Neuron (in vitro differentiated cells): ENCODE results near the gene SLCO1B1.
"Not testable (repeated sequence)": the region's sequence is repeated elsewhere in the genome, so short reads cannot be mapped to it uniquely, and the experiment has no call there.

Source experiments
- H2AFZ ChIP-seq: one replicate; pipeline ENCODE4 v1.6.1; 2013; ENCODE audit warnings: low read depth, mild to moderate bottlenecking, inconsistent platforms, low read length, moderate library complexity
- H3K27me3 ChIP-seq: one replicate; pipeline ENCODE4 v1.6.1; 2013; ENCODE audit warnings: low read length; ENCODE audit not compliant: insufficient read depth
- H3K36me3 ChIP-seq: one replicate; pipeline ENCODE4 v1.6.1; 2013; ENCODE audit warnings: low read length; ENCODE audit not compliant: insufficient read depth
- H3K4me1 ChIP-seq: one replicate; pipeline ENCODE4 v1.6.1; 2013; ENCODE audit warnings: low read length; ENCODE audit not compliant: insufficient read depth
- H3K4me3 ChIP-seq: 2 replicates; pipeline ENCODE4 v1.5.1; 2013; ENCODE audit warnings: mild to moderate bottlenecking, low read length, moderate library complexity
- H3K9me3 ChIP-seq: one replicate; pipeline ENCODE4 v1.6.1; 2013; ENCODE audit warnings: low read length

SLCO1B1 gene

DNA sequence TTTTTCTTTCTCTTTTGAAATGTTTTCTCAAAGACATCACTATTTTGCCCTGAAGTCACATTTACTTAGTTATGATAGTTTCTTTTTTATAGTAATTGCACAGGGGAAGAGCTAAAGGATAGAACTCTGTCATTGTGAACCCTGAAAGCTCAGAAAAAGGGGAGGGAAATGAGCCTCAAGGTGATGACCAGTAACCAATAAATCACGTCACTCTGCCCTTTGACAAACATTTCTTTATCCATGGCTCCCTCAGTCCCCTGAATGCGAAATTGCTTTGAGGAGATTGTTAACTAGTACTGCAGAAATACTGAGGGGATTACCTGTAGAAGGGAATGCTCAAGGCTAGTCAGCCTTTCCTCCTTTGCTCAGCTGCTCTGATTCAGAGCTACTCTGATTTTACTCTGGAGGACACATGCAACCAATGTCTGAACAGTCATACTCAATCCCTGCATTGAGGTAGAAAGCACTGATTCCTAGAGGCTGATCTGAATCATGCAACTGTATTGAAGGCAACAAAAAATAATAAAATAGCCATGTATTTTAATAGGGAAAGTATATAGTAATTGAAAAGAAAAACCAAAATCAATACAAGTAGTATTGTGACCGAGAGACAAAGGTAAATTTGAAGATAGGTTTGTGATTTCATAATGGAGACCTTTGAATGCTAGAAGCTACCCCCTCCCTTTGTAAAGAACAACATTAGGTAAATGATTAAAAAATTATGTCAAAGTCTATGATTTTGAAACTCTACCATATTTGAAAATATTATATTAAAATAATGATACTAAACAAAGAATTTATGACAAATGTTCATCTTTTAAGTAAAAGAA lies 24.7 kb downstream of the SLCO1B1 start:
- Histone ChIP-seq H3K4me1 (no peaks in the 10 kb centered on the region), H2AFZ (no peak overlapping the region), H3K4me3 (no peak overlapping the region), H3K27me3 (no peaks in the 10 kb centered on the region), H3K9me3 (no peaks in the 10 kb centered on the region), H3K36me3 (no peaks in the 10 kb centered on the region)

DNA sequence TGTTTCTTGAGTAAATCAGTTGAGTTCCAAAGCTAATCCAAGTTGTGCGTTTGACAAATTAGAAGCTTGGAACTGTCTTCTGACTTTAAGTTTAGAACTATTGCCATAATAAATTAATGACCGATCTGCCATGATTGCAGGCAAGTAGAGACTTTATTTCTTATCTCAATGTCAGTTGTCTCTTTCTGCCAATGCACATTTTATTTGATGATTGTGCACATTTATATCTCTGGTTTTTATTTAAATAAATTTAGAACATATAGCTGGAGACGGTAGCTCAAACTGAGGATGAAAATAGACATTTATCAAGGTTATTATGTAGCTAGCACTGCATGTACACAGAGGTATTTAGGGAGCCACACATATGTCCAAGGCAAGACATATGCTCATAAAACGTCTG lies 34.1 kb downstream of the SLCO1B1 start:
- H3K36me3 ChIP-seq, result no peaks in the 10 kb centered on the region
- no peaks in the 10 kb centered on the region for H3K4me1 ChIP-seq
- no peaks in the 10 kb centered on the region for H3K27me3 ChIP-seq
- H3K4me3 ChIP-seq, result no peak overlapping the region
- no peaks in the 10 kb centered on the region for H3K9me3 ChIP-seq
- H2AFZ ChIP-seq, result no peak overlapping the region

DNA sequence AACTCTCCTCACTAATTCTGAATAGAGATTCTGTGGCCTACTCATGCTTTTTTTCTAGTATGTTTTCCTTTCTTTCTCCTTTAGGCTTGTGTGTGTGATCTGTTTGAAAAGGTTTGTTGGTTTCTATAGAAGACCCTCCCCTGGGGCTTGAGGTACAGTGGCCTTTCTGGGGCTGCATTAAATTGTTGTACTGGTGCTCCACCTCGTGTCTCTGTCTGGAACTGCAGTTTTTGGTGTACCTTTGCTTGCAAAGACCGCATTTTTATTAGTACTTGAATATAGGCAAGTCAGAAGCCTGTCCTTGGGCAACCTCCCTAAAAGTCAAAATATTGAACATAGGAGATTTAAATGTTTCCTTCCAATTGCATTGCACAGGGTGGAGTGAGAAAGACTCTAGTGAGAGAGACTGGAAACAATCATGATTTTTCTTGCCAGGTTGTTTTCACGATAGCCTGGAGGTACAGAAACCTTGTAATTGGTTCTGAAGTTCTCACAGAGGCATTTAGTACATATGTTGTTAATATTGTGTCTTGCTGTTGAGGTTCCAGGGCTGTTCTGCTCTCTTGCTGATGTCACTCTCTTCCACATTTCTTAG lies 39.0 kb downstream of the SLCO1B1 start:
- Histone ChIP-seq H3K9me3 (no peaks in the 10 kb centered on the region), H2AFZ (no peak overlapping the region), H3K4me3 (no peak overlapping the region), H3K36me3 (no peaks in the 10 kb centered on the region), H3K4me1 (peaks cover 20% of the 10 kb centered on the region), H3K27me3 (no peaks in the 10 kb centered on the region)

DNA sequence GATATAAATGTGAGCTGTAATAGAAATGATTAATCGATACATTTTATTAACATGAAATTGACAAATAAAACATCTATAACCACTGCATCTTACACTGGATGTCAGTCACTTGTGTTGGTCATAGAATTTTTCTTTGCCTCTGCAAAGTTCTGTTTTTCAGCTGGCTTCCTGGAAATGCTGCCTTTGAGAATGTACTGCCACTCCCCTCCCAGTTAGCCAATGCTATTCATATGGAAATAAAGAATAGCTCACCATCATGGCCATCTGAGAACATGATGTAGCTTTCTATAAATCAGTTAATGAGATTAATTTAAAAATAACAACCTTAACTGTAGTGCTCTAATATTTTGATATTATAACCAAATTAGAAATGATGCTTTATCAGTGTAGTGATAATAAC lies 41.1 kb downstream of the SLCO1B1 start:
- H3K9me3 ChIP-seq, result no peaks in the 10 kb centered on the region

DNA sequence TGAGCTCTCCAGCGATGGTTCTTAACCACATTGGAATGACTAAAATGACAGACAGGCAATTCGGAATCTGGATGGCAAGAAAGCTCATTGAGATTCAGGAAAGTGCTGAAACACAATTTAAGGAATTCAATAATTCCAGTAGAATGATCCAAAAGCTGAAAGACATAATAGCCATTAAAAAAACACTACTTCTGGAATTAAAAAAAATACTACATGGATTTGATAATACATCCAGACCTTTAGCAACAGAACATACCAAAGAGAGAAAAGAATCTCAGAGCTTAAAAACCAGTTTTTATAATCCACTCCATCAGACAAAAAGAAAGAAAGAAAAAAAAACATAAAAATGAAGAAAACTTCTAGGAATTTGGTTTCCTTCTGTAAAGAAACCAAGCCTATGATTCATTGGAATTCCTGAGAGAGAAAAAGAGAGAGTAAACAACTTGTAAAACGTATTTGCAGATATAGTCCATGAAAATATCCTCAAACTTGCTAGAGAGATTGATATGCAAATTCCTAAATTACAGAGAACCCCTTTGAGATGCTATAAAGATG lies 52.8 kb downstream of the SLCO1B1 start:
- Histone ChIP-seq H2AFZ (no peak overlapping the region), H3K4me3 (no peak overlapping the region), H3K36me3 (no peaks in the 10 kb centered on the region), H3K27me3 (no peaks in the 10 kb centered on the region), H3K9me3 (no peaks in the 10 kb centered on the region), H3K4me1 (no peaks in the 10 kb centered on the region)

More for the DNA sequence above, 41.1 kb downstream of the SLCO1B1 start:
- Histone ChIP-seq H3K36me3 (no peaks in the 10 kb centered on the region), H3K27me3 (no peaks in the 10 kb centered on the region), H3K4me3 (no peak overlapping the region), H3K4me1 (peaks cover 20% of the 10 kb centered on the region), H2AFZ (peak overlapping the region; percentile 51)

DNA sequence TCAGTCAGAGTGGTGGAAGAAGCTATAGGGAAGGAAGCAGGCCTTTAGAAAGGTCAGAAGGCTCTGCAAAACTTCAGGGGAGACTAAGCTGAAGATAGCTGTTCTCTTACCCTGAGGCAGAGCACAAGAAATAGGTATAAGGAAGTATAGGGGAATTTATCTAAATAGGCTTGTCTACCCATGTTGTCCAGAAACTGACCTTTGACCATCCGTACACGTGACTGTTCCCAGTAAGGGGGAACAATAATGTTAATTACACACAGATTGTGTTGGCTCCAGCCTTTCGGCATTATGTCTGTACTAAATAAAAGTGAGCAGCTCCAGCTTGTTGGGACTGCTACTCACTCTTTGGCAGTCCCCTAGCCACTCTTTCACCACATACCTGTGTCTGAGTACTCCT lies 59.0 kb downstream of the SLCO1B1 start:
- no peaks in the 10 kb centered on the region for H3K4me1 ChIP-seq
- H3K36me3 ChIP-seq, result no peaks in the 10 kb centered on the region
- no peak overlapping the region for H2AFZ ChIP-seq
- no peak overlapping the region for H3K4me3 ChIP-seq
- no peaks in the 10 kb centered on the region for H3K27me3 ChIP-seq
- no peaks in the 10 kb centered on the region for H3K9me3 ChIP-seq

DNA sequence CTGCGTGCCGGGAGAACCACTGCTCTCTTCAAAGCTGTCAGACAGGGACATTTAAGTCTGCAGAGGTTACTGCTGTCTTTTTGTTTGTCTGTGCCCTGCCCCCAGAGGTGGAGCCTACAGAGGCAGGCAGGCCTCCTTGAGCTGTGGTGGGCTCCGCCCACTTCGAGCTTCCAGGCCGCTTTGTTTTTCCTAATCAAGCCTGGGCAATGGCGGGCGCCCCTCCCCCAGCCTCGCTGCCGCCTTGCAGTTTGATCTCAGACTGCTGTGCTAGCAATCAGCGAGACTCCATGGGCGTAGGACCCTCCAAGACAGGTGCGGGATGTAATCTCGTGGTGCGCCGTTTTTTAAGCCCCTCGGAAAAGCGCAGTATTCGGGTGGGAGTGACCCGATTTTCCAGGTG lies 83.4 kb downstream of the SLCO1B1 start:
- H3K27me3 ChIP-seq, H3K4me3 ChIP-seq, H3K4me1 ChIP-seq, H3K36me3 ChIP-seq, H3K9me3 ChIP-seq, H2AFZ ChIP-seq: not testable (repeated sequence)

DNA sequence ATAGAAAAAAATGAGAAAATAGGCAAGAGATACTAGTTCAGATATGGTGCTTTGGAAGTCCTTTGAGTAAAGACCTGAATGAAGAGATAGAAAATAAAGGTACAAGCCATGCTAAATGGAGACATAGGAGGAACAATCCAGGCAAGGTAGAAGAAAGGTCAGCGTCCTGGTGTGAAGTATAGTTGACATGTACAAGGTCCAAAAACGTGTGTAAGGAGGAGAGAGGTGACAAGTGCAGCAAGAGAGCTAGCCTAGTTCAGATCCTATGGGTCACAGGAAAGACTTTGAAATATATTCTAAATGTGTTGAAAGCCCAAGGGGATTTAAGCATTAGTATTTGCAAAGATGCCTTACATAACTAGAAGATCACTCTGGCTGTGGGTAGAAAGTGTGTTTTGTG lies 88.2 kb downstream of the SLCO1B1 start:
- no peaks in the 10 kb centered on the region for H3K4me1 ChIP-seq
- no peak overlapping the region for H2AFZ ChIP-seq
- H3K9me3 ChIP-seq, result no peaks in the 10 kb centered on the region
- H3K27me3 ChIP-seq, result no peaks in the 10 kb centered on the region
- H3K4me3 ChIP-seq, result no peak overlapping the region
- H3K36me3 ChIP-seq, result no peaks in the 10 kb centered on the region

DNA sequence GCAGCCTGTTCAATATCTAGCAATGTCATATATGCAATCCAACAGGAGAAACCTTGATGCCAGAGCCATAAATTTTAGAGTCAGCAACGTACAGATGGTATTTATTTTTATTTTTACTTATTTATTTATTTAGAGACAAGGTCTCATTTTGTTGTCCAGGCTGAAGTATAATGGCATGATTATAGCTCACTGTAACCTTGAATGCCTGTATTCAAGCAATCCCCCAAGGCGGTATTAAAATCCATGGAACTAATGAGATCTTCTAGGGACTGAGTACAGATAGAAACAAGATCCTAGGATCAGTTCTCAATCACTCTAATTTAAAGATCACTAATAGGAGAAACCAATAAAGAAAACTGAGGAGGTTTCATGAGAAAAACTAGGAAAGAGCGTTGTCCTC lies 89.3 kb downstream of the SLCO1B1 start:
- Histone ChIP-seq H3K9me3 (no peaks in the 10 kb centered on the region), H3K27me3 (no peaks in the 10 kb centered on the region), H3K4me3 (no peak overlapping the region), H2AFZ (no peak overlapping the region), H3K4me1 (no peaks in the 10 kb centered on the region), H3K36me3 (no peaks in the 10 kb centered on the region)

DNA sequence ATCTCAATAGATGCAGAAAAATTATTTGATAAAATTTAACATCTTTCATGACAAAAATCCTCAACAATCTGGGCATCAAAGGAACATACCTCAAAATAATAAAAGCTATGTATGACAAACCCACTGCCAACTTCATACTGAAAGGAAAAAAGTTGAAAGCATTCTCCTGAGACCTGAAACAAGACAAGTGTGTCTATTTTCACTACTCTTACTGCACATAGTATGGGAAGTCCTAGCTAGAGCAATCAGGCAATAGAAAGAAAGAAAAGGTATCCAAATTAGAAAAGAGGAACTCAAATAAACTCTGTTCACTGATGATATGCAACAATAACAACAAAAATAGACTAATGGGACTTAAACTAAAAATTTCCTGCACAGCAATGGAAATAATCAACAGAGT lies 90.1 kb downstream of the SLCO1B1 start:
- Histone ChIP-seq H2AFZ (no peak overlapping the region), H3K9me3 (no peaks in the 10 kb centered on the region), H3K36me3 (no peaks in the 10 kb centered on the region), H3K4me1 (no peaks in the 10 kb centered on the region), H3K27me3 (no peaks in the 10 kb centered on the region), H3K4me3 (no peak overlapping the region)

DNA sequence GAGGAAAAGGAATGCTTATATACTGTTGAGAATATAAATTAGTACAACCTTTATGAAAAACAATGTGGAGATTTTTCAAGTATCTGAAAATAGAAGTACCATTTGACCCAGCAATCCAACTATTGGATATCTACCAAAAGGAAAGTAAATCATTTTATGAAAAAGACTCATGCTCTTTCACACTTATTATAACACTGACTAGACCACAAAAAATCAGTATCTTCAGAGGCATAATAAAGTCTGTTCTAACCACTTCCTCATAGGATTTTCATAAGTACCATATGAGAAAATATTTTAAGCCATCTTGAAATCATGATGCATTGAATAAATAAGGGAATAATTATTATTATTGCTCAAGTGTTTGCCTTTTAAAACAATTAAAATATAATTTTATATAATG lies 90.8 kb downstream of the SLCO1B1 start:
- no peak overlapping the region for H2AFZ ChIP-seq
- H3K9me3 ChIP-seq, result no peaks in the 10 kb centered on the region
- H3K4me1 ChIP-seq, result no peaks in the 10 kb centered on the region
- no peak overlapping the region for H3K4me3 ChIP-seq
- no peaks in the 10 kb centered on the region for H3K27me3 ChIP-seq
- no peaks in the 10 kb centered on the region for H3K36me3 ChIP-seq

DNA sequence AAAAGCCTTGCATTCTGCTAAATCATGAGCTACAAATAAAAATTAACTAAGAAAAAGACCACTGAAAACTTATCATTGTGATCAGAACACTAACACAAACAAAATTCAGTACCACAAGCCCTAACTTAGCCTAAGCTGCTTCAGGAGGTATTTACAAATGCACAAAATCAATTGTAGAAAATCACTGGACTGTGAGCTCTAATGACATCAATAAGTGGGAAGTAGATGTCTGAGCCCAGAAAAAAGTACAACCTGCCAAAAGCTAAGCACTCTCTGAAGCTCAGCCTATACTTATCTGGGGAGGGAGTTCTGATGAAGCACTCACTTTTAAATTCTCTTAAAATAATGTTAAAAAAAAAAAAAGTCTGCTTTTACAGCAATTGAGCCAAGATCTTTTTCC lies 92.9 kb downstream of the SLCO1B1 start:
- no peaks in the 10 kb centered on the region for H3K36me3 ChIP-seq
- H3K27me3 ChIP-seq, result no peaks in the 10 kb centered on the region
- H3K4me1 ChIP-seq, result no peaks in the 10 kb centered on the region
- H3K4me3 ChIP-seq, result no peak overlapping the region
- no peak overlapping the region for H2AFZ ChIP-seq
- no peaks in the 10 kb centered on the region for H3K9me3 ChIP-seq

DNA sequence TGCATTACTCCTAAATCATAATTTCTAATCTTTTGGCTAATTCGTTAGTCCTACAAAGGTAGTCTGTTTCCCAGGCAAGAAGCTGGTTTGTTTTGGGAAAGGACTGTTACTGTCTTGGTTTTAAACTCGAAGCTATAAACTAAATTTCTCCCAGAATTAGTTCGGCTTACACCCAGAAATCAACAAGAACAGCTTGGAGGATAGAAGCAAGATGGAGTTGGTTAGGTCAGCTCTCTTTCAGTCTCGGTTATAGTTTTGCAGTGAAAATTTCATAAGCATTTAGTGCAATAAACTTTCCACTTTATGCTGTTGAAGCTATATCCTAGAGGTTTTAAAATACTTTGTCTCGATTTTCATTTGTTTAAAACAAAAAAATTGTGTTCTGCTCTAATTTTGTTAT lies 103.4 kb downstream of the SLCO1B1 start:
- no peak overlapping the region for H2AFZ ChIP-seq
- H3K36me3 ChIP-seq, result no peaks in the 10 kb centered on the region
- H3K4me1 ChIP-seq, result no peaks in the 10 kb centered on the region
- no peaks in the 10 kb centered on the region for H3K27me3 ChIP-seq
- H3K4me3 ChIP-seq, result no peak overlapping the region
- H3K9me3 ChIP-seq, result no peaks in the 10 kb centered on the region
